Stimulated activated effector memory CD8-positive, alpha-beta T cell treated with anti-CD3 and anti-CD28 coated beads, Interleukin-12 subunit alpha, Interleukin-12 subunit beta, amount 100 ng/mL, for 72 hours (primary cell): Measurements from ENCODE around the gene LBX2.
"Not testable (repeated sequence)": the region's sequence is repeated elsewhere in the genome, so short reads cannot be mapped to it uniquely, and the experiment has no call there.

Experiments
- ATAC-seq: fragments of 150-1000 bp; cut with Tn5 transposase; 2 replicates; pipeline ENCODE4 v1.10.0; 2021
- DNase-seq, 2 donors: peaks; one replicate each; pipeline ENCODE4 v3.0.0; 2021 to 2022; ENCODE audit warnings: low spot score in 2 of 2
- H3K27ac Mint-ChIP-seq: one replicate; pipeline ENCODE4 v1.8.0; 2022; ENCODE audit warnings: mild to moderate bottlenecking, mixed read lengths
- H3K36me3 Mint-ChIP-seq: one replicate; pipeline ENCODE4 v1.8.0; 2022; ENCODE audit warnings: mild to moderate bottlenecking, mixed read lengths
- H3K4me1 Mint-ChIP-seq: one replicate; pipeline ENCODE4 v1.8.0; 2022; ENCODE audit warnings: mixed read lengths
- H3K4me3 Mint-ChIP-seq: one replicate; pipeline ENCODE4 v1.8.0; 2022; ENCODE audit warnings: mild to moderate bottlenecking, mixed read lengths
- H3K9me3 Mint-ChIP-seq: one replicate; pipeline ENCODE4 v1.8.0; 2022; ENCODE audit warnings: mixed read lengths

Gene LBX2

GRCh38 chr2:74461187-74462053 is 38.0 kb downstream of the LBX2 start:
- Mint-ChIP-seq H3K4me3 (no peak overlapping the region), H3K36me3 (peaks cover 81% of the 10 kb centered on the region), H3K27ac (no peak overlapping the region), H3K4me1 (peaks cover 53% of the 10 kb centered on the region), H3K9me3 (no peaks in the 10 kb centered on the region)
- ATAC-seq (no peak), DNase-seq (no peak)

- H3K36me3 Mint-ChIP-seq = peaks cover 91% of the 10 kb centered on the region
- peaks cover 66% of the 10 kb centered on the region for H3K4me1 Mint-ChIP-seq
- peak overlapping the region; percentile 98 for H3K4me3 Mint-ChIP-seq
- not testable (repeated sequence) for H3K9me3 Mint-ChIP-seq, ATAC-seq, DNase-seq
- H3K27ac Mint-ChIP-seq = peak overlapping the region; percentile 97
Measured at GRCh38 chr2:74460187-74460586, 39.2 kb downstream of the LBX2 start.

- H3K4me1 Mint-ChIP-seq = peaks cover 71% of the 10 kb centered on the region
Measured at GRCh38 chr2:74459503-74460118, 39.8 kb downstream of the LBX2 start.

GRCh38 chr2:74458938-74459363 is 40.5 kb downstream of the LBX2 start:
- Mint-ChIP-seq H3K4me3 (peak overlapping the region; percentile 98), H3K9me3 (no peaks in the 10 kb centered on the region), H3K27ac (peak overlapping the region; percentile 97), H3K36me3 (peaks cover 94% of the 10 kb centered on the region), H3K4me1 (peaks cover 76% of the 10 kb centered on the region)
- DNase-seq = no peak
- ATAC-seq = no peak

More at GRCh38 chr2:74459503-74460118, 39.8 kb downstream of the LBX2 start:
- peak overlapping the region; percentile 98 for H3K4me3 Mint-ChIP-seq
- not testable (repeated sequence) for ATAC-seq, H3K9me3 Mint-ChIP-seq, DNase-seq
- H3K36me3 Mint-ChIP-seq = peaks cover 91% of the 10 kb centered on the region
- peak overlapping the region; percentile 97 for H3K27ac Mint-ChIP-seq

- peaks cover 76% of the 10 kb centered on the region for H3K4me1 Mint-ChIP-seq
- ATAC-seq = peak; percentile 89
- peak; percentile 88 to 99 for DNase-seq
- peak within 1 kb of the TSS; percentile 97 for H3K27ac Mint-ChIP-seq
- H3K9me3 Mint-ChIP-seq = no peaks in the 10 kb centered on the region
- H3K4me3 Mint-ChIP-seq = peak within 1 kb of the TSS; percentile 98
- H3K36me3 Mint-ChIP-seq = peaks cover 89% of the 10 kb centered on the region
Measured at GRCh38 chr2:74458132-74458937, 41.1 kb downstream of the LBX2 start, which contains the start of gene WBP1. Gene WBP1 (plus strand): TSS chr2:74458438. CDS start chr2:74458603, 165 bp downstream.

GRCh38 chr2:74457549-74458131 is 41.8 kb downstream of the LBX2 start:
- Mint-ChIP-seq H3K4me3 (peak overlapping the region; percentile 98), H3K27ac (peak overlapping the region; percentile 97), H3K36me3 (peaks cover 83% of the 10 kb centered on the region), H3K9me3 (no peaks in the 10 kb centered on the region), H3K4me1 (peaks cover 76% of the 10 kb centered on the region)
- ATAC-seq (peak; percentile 61), DNase-seq (peak; percentile 79 to 93)

- DNase-seq (peak in 1 of 2 donors; percentile 74), ATAC-seq (no peak)
- Mint-ChIP-seq H3K4me3 (peak overlapping the region; percentile 98), H3K27ac (peak overlapping the region; percentile 97), H3K9me3 (no peaks in the 10 kb centered on the region), H3K4me1 (peaks cover 78% of the 10 kb centered on the region), H3K36me3 (peaks cover 78% of the 10 kb centered on the region)
Measured at GRCh38 chr2:74457129-74457548, 42.3 kb downstream of the LBX2 start.

- Mint-ChIP-seq H3K9me3 (no peaks in the 10 kb centered on the region), H3K36me3 (peaks cover 56% of the 10 kb centered on the region)
Measured at GRCh38 chr2:74454654-74455511, 44.5 kb downstream of the LBX2 start, which contains the start of gene INO80B. Gene INO80B (plus strand): TSS chr2:74455087. CDS start chr2:74455117, 30 bp downstream.

GRCh38 chr2:74450570-74451190 is 48.7 kb downstream of the LBX2 start:
- no peak for DNase-seq
- Mint-ChIP-seq H3K4me3 (no peak overlapping the region), H3K27ac (no peak overlapping the region), H3K4me1 (peaks cover 30% of the 10 kb centered on the region), H3K9me3 (no peaks in the 10 kb centered on the region), H3K36me3 (peaks cover 14% of the 10 kb centered on the region)
- ATAC-seq = no peak

More at GRCh38 chr2:74454654-74455511, 44.5 kb downstream of the LBX2 start, which contains the start of gene INO80B:
- Mint-ChIP-seq H3K4me3 (peak within 1 kb of the TSS; percentile 98), H3K27ac (peak within 1 kb of the TSS; percentile 97), H3K4me1 (peaks cover 70% of the 10 kb centered on the region)
- DNase-seq (peak; percentile 98 to 100), ATAC-seq (peak; percentile 71)

GRCh38 chr2:74448771-74449170 is 50.6 kb downstream of the LBX2 start:
- no peak for DNase-seq
- Mint-ChIP-seq H3K36me3 (no peaks in the 10 kb centered on the region), H3K9me3 (no peaks in the 10 kb centered on the region), H3K4me3 (no peak overlapping the region), H3K27ac (no peak overlapping the region), H3K4me1 (peaks cover 14% of the 10 kb centered on the region)
- ATAC-seq = no peak
